Trophoblast cell (in vitro differentiated cells and primary cell): ENCODE measurements around the gene OCLN.

Experiments used
- DNase-seq, 2 donors: peaks; one replicate each; pipeline ENCODE4 v3.0.0-alpha.2; 2016
- H2AFZ ChIP-seq: 2 replicates; pipeline ENCODE4 v1.6.1; 2013; ENCODE audit warnings: low read length, moderate library complexity, mild to moderate bottlenecking; ENCODE audit not compliant: insufficient read depth, poor library complexity
- H2AK5ac ChIP-seq: 2 replicates; pipeline ENCODE4 v1.6.1; 2013; ENCODE audit warnings: mild to moderate bottlenecking, low read length
- H2BK120ac ChIP-seq: 2 replicates; pipeline ENCODE4 v1.6.1; 2013; ENCODE audit warnings: low read length, mild to moderate bottlenecking, moderate library complexity; ENCODE audit not compliant: insufficient read depth, poor library complexity
- H2BK12ac ChIP-seq: 2 replicates; pipeline ENCODE4 v1.6.1; 2013; ENCODE audit warnings: mild to moderate bottlenecking, low read length, moderate library complexity
- H2BK5ac ChIP-seq: 2 replicates; pipeline ENCODE4 v1.6.1; 2013; ENCODE audit warnings: low read length, low read depth, moderate library complexity, mild to moderate bottlenecking; ENCODE audit not compliant: poor library complexity
- H3K14ac ChIP-seq: 2 replicates; pipeline ENCODE4 v1.6.1; 2013; ENCODE audit warnings: mild to moderate bottlenecking, low read length
- H3K18ac ChIP-seq: 2 replicates; pipeline ENCODE4 v1.6.1; 2013; ENCODE audit warnings: mild to moderate bottlenecking, low read length
- H3K23ac ChIP-seq: 2 replicates; pipeline ENCODE4 v1.6.1; 2013; ENCODE audit warnings: low read length
- H3K27ac ChIP-seq: 2 replicates; pipeline ENCODE4 v1.5.1; 2013; ENCODE audit warnings: low read depth, mild to moderate bottlenecking, inconsistent platforms, low read length, moderate library complexity
- H3K27me3 ChIP-seq: 2 replicates; pipeline ENCODE4 v1.6.1; 2013; ENCODE audit warnings: inconsistent platforms, mild to moderate bottlenecking, low read length, moderate library complexity; ENCODE audit not compliant: insufficient read depth
- H3K36me3 ChIP-seq, 2 experiments: 1 replicate in 1 of 2; 2 replicates in 1 of 2; pipeline ENCODE4 v1.6.1; 2013; ENCODE audit warnings: low read length in 2 of 2, mild to moderate bottlenecking in 2 of 2, moderate library complexity in 1 of 2; ENCODE audit not compliant: insufficient read depth in 2 of 2, control insufficient read depth in 1 of 2
- H3K4ac ChIP-seq: 2 replicates; pipeline ENCODE4 v1.6.1; 2013; ENCODE audit warnings: low read depth, mild to moderate bottlenecking, low read length, moderate library complexity
- H3K4me1 ChIP-seq, 2 experiments: 1 replicate in 1 of 2; 2 replicates in 1 of 2; pipeline ENCODE4 v1.6.1; 2013; ENCODE audit warnings: low read length in 2 of 2, mild to moderate bottlenecking in 2 of 2, moderate library complexity in 1 of 2; ENCODE audit not compliant: insufficient read depth in 2 of 2, control insufficient read depth in 1 of 2
- H3K4me2 ChIP-seq: 2 replicates; pipeline ENCODE4 v1.6.1; 2013; ENCODE audit warnings: inconsistent platforms, mild to moderate bottlenecking, low read length, moderate library complexity
- H3K4me3 ChIP-seq: 2 replicates; pipeline ENCODE4 v1.5.1; 2013; ENCODE audit warnings: mild to moderate bottlenecking, low read depth, low read length, inconsistent platforms
- H3K79me1 ChIP-seq: one replicate; pipeline ENCODE4 v1.6.1; 2013; ENCODE audit warnings: low read length
- H3K79me2 ChIP-seq: 2 replicates; pipeline ENCODE4 v1.6.1; 2013; ENCODE audit warnings: low read length, mild to moderate bottlenecking; ENCODE audit not compliant: control insufficient read depth, insufficient read depth, poor library complexity
- H3K9ac ChIP-seq: 2 replicates; pipeline ENCODE4 v1.6.1; 2013; ENCODE audit warnings: mild to moderate bottlenecking, low read length
- H3K9me3 ChIP-seq: 2 replicates; pipeline ENCODE4 v1.6.1; 2013; ENCODE audit warnings: low read depth, mild to moderate bottlenecking, control low read depth, inconsistent platforms, low read length; ENCODE audit not compliant: insufficient read depth
- H4K12ac ChIP-seq: 2 replicates; pipeline ENCODE4 v1.6.1; 2013; ENCODE audit warnings: low read depth, mild to moderate bottlenecking, low read length, moderate library complexity
- H4K8ac ChIP-seq: 2 replicates; pipeline ENCODE4 v1.6.1; 2013; ENCODE audit warnings: low read depth, mild to moderate bottlenecking, low read length, moderate library complexity
- H4K91ac ChIP-seq: one replicate; pipeline ENCODE4 v1.6.1; 2013; ENCODE audit warnings: low read depth, mild to moderate bottlenecking, low read length, moderate library complexity
- WGBS: extraction: QIAGEN DNeasy Blood & Tissue Kit; methylation state at CpG from one replicate; pipeline ENCODE4 v1.1.7; 2013; ENCODE audit warnings: missing lambda C conversion rate; ENCODE audit not compliant: insufficient read length, insufficient coverage; ENCODE audit errors: extremely low coverage; 5-methylcytosine and 5-hydroxymethylcytosine counted together

OCLN gene

GRCh38 chr5:69502767-69503488, 10.3 kb downstream of the OCLN start:
- Histone ChIP-seq H3K4ac (peak overlapping the region; percentile 12), H3K14ac (no peak overlapping the region), H4K12ac (no peak overlapping the region), H3K79me1 (peaks cover 6% of the 10 kb centered on the region), H2AK5ac (no peak overlapping the region), H3K4me2 (no peak overlapping the region), H3K9ac (no peak overlapping the region), H3K23ac (no peak overlapping the region), H4K91ac (peak overlapping the region; percentile 42), H3K18ac (no peak overlapping the region), H2BK12ac (peak overlapping the region; percentile 93), H3K36me3 (no peaks in the 10 kb centered on the region), H3K79me2 (peaks cover 1% of the 10 kb centered on the region), H3K27ac (peak overlapping the region; percentile 77), H2BK5ac (no peak overlapping the region), H2AFZ (no peak overlapping the region), H3K4me3 (no peak overlapping the region), H3K4me1 (peaks cover 4 to 11% of the 10 kb centered on the region in 2 experiments), H3K9me3 (no peaks in the 10 kb centered on the region), H4K8ac (peak overlapping the region; percentile 59), H2BK120ac (peak overlapping the region; percentile 40), H3K27me3 (no peaks in the 10 kb centered on the region)
- DNase-seq: no peak
- no CpG with 5 or more reads among the region's 7 CpGs for WGBS

GRCh38 chr5:69504036-69504435, 11.4 kb downstream of the OCLN start:
- Histone ChIP-seq H4K12ac (no peak overlapping the region), H3K79me1 (peaks cover 6% of the 10 kb centered on the region), H3K14ac (no peak overlapping the region), H3K23ac (no peak overlapping the region), H3K4me1 (peaks cover 4 to 11% of the 10 kb centered on the region in 2 experiments), H4K91ac (no peak overlapping the region), H3K4me3 (no peak overlapping the region), H2AK5ac (no peak overlapping the region), H2BK120ac (no peak overlapping the region), H3K4ac (no peak overlapping the region), H2BK12ac (no peak overlapping the region), H4K8ac (no peak overlapping the region), H3K4me2 (no peak overlapping the region), H3K79me2 (peaks cover 1% of the 10 kb centered on the region), H2BK5ac (no peak overlapping the region), H2AFZ (no peak overlapping the region), H3K36me3 (peaks cover 0 to under 1% of the 10 kb centered on the region in 2 experiments), H3K27ac (no peak overlapping the region), H3K9ac (no peak overlapping the region), H3K27me3 (no peaks in the 10 kb centered on the region), H3K18ac (no peak overlapping the region), H3K9me3 (no peaks in the 10 kb centered on the region)
- DNase-seq: no peak
- WGBS: no CpG with 5 or more reads among the region's 2 CpGs

- Histone ChIP-seq H3K9ac (no peak overlapping the region), H3K4me2 (no peak overlapping the region), H2AK5ac (no peak overlapping the region), H4K91ac (no peak overlapping the region), H4K8ac (no peak overlapping the region), H3K18ac (no peak overlapping the region), H3K27me3 (no peaks in the 10 kb centered on the region), H3K4me3 (no peak overlapping the region), H3K4me1 (peaks cover 4 to 7% of the 10 kb centered on the region in 2 experiments), H3K9me3 (peaks cover 2% of the 10 kb centered on the region), H2BK12ac (no peak overlapping the region), H3K14ac (no peak overlapping the region), H2BK5ac (no peak overlapping the region), H3K79me2 (peaks cover 1% of the 10 kb centered on the region), H3K27ac (no peak overlapping the region), H2BK120ac (no peak overlapping the region), H3K23ac (no peak overlapping the region), H3K36me3 (peaks cover 0 to 4% of the 10 kb centered on the region in 2 experiments), H4K12ac (no peak overlapping the region), H3K79me1 (peaks cover 6% of the 10 kb centered on the region), H2AFZ (no peak overlapping the region), H3K4ac (no peak overlapping the region)
- WGBS: no CpG with 5 or more reads among the region's 1 CpG
- no peak for DNase-seq
Measured at GRCh38 chr5:69505306-69505705, 12.7 kb downstream of the OCLN start.

- no peak overlapping the region for H3K4me2 ChIP-seq
- peaks cover 2% of the 10 kb centered on the region for H3K9me3 ChIP-seq
- H2AFZ ChIP-seq: no peak overlapping the region
- no peak overlapping the region for H3K18ac ChIP-seq
- WGBS: no CpG with 5 or more reads among the region's 6 CpGs
- H3K9ac ChIP-seq: no peak overlapping the region
- peaks cover 0 to 4% of the 10 kb centered on the region in 2 experiments for H3K36me3 ChIP-seq
- no peak overlapping the region for H2BK120ac ChIP-seq
- no peak overlapping the region for H2BK12ac ChIP-seq
- no peak for DNase-seq
- no peak overlapping the region for H2BK5ac ChIP-seq
- no peaks in the 10 kb centered on the region for H3K79me2 ChIP-seq
- H3K23ac ChIP-seq: no peak overlapping the region
- no peak overlapping the region for H3K4ac ChIP-seq
- no peaks in the 10 kb centered on the region for H3K27me3 ChIP-seq
- no peak overlapping the region for H3K4me3 ChIP-seq
- H3K14ac ChIP-seq: no peak overlapping the region
- no peak overlapping the region for H4K8ac ChIP-seq
- H4K12ac ChIP-seq: no peak overlapping the region
- no peak overlapping the region for H2AK5ac ChIP-seq
- no peaks in the 10 kb centered on the region for H3K79me1 ChIP-seq
- no peak overlapping the region for H3K27ac ChIP-seq
- H3K4me1 ChIP-seq: peaks cover 0 to 3% of the 10 kb centered on the region in 2 experiments
- H4K91ac ChIP-seq: no peak overlapping the region
Measured at GRCh38 chr5:69509212-69509611, 16.6 kb downstream of the OCLN start.
